ENCODE results near the gene PARP15.

- TF ChIP-seq CTCF (IDR thresholded peaks at IDR 0.05; ENCODE audit: insufficient read depth, low read length, poor library complexity, severe bottlenecking) (no peak), EZH2phosphoT487 (conservative IDR thresholded peaks at IDR 0.05; ENCODE audit: low read length) (no peak)
These were observed 21.1 kb downstream of the PARP15 start for GRCh38 chr3:122598556-122598955.

Data from SU-DHL-6 (cell line).